GM04504 (cell line): ENCODE data around the gene COL12A1.
"Not testable (repeated sequence)": the region's sequence is repeated elsewhere in the genome, so short reads cannot be mapped to it uniquely, and the experiment has no call there.

Source experiments
- DNase-seq: peaks from one replicate; pipeline ENCODE4 v3.0.0-alpha.2; 2012; ENCODE audit warnings: low read depth

The COL12A1 gene

GRCh38 chr6:75211920-75212590 is 6.2 kb upstream of the COL12A1 start:
- no peak for DNase-seq

GRCh38 chr6:75210885-75211739 is 5.3 kb upstream of the COL12A1 start:
- no peak for DNase-seq

- no peak for DNase-seq
Measured at GRCh38 chr6:75209184-75209723, 3.4 kb upstream of the COL12A1 start.

GRCh38 chr6:75208298-75209183 is 2.7 kb upstream of the COL12A1 start:
- DNase-seq = no peak

GRCh38 chr6:75206576-75207342 is 906 bp upstream of the COL12A1 start:
- no peak for DNase-seq

- DNase-seq = no peak
Measured at GRCh38 chr6:75204959-75205775, 686 bp downstream of the COL12A1 start.

- DNase-seq = peak; percentile 80
Measured at GRCh38 chr6:75204217-75204958, 1.5 kb downstream of the COL12A1 start.

GRCh38 chr6:75203721-75204120 is 2.1 kb downstream of the COL12A1 start:
- no peak for DNase-seq

- no peak for DNase-seq
Measured at GRCh38 chr6:75202676-75203131, 3.1 kb downstream of the COL12A1 start.

- no peak for DNase-seq
Measured at GRCh38 chr6:75201901-75202672, 3.8 kb downstream of the COL12A1 start.

- DNase-seq = no peak
Measured at GRCh38 chr6:75201021-75201420, 4.8 kb downstream of the COL12A1 start.

- DNase-seq = no peak
Measured at GRCh38 chr6:75199889-75200288, 6.0 kb downstream of the COL12A1 start.

- DNase-seq = no peak
Measured at GRCh38 chr6:75196081-75196687, 9.7 kb downstream of the COL12A1 start.

GRCh38 chr6:75188221-75188925 is 17.5 kb downstream of the COL12A1 start:
- DNase-seq = no peak

- DNase-seq = not testable (repeated sequence)
Measured at GRCh38 chr6:75186581-75186980, 19.3 kb downstream of the COL12A1 start.

GRCh38 chr6:75183099-75183541 is 22.7 kb downstream of the COL12A1 start:
- DNase-seq = peak; percentile 89

GRCh38 chr6:75180864-75181263 is 25.0 kb downstream of the COL12A1 start:
- no peak for DNase-seq

GRCh38 chr6:75178757-75179156 is 27.1 kb downstream of the COL12A1 start:
- no peak for DNase-seq
